HG03571 (cell line): ENCODE measurements around the gene ARHGAP23.

Source experiments
- ATAC-seq: cut with Tn5 transposase; IDR thresholded peaks from one replicate; pipeline ENCODE4 v1.9.1; 2021; ENCODE audit not compliant: unreplicated experiment

Gene ARHGAP23

DNA sequence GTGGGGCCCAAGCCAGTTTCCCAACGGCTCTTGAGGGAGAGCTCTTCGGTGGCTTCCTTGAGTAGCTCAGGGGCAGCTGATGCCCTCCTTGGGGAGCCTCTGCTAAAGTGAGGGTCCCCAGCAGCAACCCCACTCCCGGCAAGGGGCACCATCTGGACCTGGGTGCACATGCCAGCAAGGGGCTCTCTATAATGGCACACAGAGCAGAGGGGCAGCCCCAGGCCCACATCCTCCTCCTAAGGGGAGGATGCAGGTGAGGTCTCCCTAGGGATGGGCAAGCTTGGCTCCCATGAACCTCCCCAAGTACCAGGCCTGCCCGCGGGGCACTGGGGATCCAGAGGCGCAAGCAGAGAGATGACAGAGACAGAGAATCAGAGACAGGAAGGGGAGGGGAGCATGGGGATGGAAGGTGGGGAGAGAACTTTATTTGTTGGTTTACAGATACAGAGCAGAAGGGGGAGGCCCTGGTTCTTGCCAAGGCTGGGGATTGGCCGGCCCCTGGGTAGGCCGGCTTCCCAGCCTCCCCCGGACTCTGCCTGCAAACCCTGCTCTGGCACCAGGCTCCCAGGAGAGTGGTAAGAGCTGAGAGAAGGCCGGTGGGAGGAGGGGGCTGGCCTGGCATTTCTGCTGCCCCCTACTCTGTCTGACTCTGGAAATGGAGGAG is 116.0 kb downstream of the ARHGAP23 start:
- no peak for ATAC-seq

DNA sequence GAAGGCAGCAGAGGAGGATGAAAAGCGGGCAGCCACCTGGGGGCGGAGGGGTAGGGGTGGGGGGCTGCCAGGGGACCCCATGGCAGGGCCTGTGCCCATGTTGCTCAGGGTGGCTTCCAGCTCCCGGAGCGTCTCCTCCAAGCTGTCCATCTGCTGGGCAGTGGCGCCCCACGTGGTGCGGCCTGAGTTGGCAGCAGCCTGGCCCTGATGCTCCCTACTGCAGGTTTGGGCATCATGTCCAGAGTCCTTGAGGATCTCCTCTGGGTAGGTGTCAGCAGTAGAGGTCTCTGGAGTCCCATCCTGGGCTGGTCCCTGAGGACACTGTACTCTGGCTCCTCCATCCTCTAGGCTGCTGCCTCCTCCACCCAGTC is 116.6 kb downstream of the ARHGAP23 start:
- ATAC-seq = no peak

- no peak for ATAC-seq
Observed at GRCh38 chr17:38545531-38546225, 117.4 kb downstream of the ARHGAP23 start.

GRCh38 chr17:38546396-38546795 is 118.1 kb downstream of the ARHGAP23 start:
- ATAC-seq = no peak

DNA sequence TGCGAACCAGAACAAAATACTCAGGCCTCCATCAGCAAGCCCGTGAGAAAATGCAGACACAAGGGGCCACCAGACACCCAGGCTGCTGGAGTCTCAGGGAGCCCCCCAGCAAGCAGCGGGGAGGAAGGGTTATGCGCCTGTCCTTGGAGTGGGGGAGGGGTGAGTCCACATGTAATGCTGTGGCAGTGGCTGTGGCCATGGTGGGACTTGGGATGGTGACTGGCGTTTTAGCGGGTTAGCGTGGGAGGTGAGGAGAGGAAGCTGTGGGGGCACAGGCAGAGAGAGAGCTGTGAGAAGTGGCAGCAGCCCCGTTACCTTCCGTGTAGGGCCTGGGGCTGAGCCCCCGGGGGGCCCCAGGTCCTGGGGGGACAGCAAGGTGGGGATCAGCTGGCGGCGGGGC is 119.2 kb downstream of the ARHGAP23 start:
- ATAC-seq = no peak

- ATAC-seq = no peak
Observed at GRCh38 chr17:38549285-38549684, 121.0 kb downstream of the ARHGAP23 start.

- no peak for ATAC-seq
Observed at GRCh38 chr17:38550661-38551060, 122.4 kb downstream of the ARHGAP23 start.

GRCh38 chr17:38551121-38551520 is 122.9 kb downstream of the ARHGAP23 start:
- no peak for ATAC-seq

DNA sequence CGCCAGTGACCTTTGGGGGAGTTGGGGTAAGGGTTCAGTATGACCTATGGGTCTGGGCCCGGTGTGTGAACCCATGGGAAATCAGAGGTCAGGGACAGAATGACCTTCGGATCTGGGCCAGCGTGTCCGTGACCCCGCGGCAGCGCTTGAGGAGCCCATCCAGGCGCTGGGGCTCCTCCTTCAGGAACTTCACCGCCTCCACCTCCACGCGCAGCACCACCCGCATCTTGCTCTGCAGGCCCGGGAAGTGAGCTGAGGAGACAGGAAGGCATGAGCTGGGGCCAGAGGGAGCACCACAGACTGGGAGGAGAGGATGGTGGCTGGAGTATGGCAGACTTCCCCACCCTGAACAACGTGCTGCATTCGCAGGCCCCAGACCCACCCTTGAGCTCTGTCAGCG is 124.1 kb downstream of the ARHGAP23 start:
- ATAC-seq = no peak

DNA sequence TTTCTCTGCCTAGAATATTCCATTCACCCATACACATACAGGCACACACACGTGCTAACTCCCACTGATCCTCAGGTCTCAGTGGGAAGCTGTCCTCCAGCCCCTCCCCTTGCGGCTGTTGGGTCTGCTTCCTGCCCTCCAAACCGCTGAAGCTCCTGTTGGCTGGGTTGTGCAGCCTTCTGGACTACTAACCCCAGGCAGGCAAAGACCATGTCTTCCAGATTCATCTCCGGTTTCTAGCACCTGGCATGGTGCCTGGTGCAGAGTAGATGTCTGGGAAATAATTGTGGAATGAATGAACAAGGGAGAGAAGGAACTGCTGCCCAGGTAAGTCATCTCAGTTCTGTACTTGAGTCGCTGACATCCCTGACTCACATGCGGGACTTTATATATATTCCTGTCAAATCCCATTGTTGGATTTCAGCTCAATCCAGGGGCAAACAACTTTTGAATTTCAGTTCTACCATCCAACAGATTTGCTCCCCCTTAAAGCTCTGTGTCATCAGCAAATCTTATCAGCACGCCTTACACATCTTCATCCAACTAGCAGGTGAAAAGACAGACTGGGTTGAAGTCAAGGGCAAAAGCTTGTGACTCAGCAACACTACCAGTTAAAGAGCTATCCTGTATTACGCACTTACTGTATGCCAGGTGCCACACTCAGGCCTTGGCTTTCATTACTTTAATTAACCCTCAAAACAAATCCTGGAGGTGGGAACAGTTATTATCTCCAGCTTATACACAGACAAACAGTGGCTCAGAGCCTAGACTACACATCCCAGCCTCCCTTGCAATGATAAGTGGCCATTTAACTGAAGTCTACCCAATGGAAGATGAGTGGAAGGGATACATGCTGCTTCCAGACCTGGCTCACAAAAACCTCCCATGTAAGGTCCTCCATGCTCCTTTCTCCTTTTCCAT is 126.4 kb downstream of the ARHGAP23 start:
- ATAC-seq = no peak

DNA sequence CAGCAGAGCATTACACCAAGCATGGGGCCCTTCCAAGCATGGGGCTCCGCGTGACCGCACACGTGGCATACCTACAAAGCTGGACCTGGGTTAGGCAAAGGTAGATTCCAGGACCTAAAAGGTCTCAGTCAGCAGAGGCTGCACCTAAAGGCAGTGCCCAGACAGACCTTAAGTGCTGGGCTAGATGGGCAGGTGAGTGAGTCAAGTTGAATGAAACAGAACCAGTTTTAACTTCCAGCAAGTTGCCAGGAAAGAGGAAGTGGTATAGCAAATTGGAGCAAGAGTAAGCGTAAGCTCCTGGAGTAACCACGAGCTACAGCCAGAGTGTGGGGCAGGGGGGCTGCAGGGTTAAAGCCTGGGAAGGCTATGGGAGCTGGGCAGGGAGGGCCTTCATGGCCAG is 128.0 kb downstream of the ARHGAP23 start:
- ATAC-seq = no peak

- no peak for ATAC-seq
Observed at GRCh38 chr17:38557396-38557795, 129.1 kb downstream of the ARHGAP23 start.

GRCh38 chr17:38557836-38558727 is 129.8 kb downstream of the ARHGAP23 start:
- ATAC-seq = peak; percentile 68

DNA sequence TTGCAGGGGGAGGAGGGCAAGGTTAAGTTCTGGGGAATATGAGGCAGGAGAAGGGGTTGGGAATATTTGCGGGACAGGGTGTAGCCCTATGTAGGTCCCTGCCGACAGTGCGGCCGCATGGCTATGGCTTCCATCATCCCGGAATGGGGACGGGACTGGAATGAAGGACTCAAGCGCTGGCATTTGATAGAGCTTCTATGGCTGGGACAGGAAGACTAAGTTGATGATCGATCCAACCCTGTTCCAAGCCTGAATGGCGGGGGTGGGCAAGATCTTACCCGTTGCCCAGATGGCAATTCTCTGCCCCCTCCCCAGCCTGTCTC is 130.4 kb downstream of the ARHGAP23 start:
- ATAC-seq = no peak

DNA sequence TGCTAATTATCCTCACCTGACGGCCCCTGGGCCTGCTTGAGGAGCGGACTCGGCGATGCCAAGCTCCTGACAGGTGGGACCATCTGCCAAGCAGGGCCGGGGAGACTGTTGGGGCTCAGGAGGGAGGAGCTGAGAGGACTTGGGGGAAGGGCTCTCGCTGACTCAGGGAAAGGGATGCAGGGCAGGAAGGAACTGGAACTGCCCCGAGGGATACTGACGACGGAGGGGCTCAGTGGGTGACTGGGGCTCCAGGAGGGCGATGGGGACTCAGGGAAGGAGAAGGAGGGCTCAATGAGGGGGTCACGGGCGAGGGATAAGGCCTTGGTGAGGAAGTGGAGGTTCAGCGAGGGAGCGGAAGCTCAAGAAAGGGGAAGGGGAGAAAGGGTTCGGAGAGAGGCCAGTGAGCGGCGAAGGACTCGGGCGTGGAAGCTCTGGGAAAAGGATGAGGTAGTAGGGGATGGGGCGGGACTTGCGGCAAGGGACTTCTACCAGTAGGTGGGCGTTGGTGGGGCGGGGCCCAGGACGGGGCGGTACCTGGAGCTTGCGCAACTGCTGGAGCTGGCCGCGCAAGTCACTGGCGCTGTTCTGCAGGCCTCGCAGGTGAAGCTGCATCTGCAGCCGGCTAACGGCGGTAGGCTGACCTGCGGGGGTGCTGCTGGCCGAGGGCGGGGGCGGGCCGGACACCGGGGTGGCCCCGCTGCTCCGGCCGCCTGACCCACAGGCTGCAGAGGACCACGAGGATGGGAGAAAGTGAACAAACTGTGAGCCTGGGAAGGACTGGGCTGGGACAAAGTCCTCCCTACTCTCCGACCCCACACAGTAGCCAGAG is 131.0 kb downstream of the ARHGAP23 start:
- ATAC-seq = peak; percentile 51

DNA sequence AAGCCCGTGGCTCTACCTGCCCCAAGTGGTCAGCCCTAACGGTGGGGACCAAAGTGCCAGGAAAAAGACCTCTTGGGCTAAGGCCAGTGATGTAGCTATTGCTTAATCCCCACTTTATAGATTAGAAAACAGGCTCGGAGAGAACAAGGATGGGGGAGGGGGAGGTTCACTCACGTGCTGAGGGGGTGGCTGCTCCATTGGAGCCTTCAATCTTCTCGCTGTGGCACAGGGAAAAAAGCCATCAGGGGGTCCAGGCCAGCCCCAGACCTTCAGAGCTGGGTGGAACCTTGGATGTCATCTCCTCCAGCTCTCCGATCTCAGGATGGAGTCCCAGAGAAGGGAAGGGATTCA is 131.6 kb downstream of the ARHGAP23 start:
- no peak for ATAC-seq

GRCh38 chr17:38560503-38561318 is 132.4 kb downstream of the ARHGAP23 start:
- no peak for ATAC-seq

GRCh38 chr17:38561416-38562214 is 133.4 kb downstream of the ARHGAP23 start:
- ATAC-seq = no peak
